IMR-90 (cell line): ENCODE data around the gene CTNNA1. TPM values are rescaled to one million over a fixed set of nuclear protein-coding genes. Genes with fewer than 3 reads are reported as not detected.

ENCODE experiments used
- ATAC-seq: fragments of 200-7000 bp; cut with Tn5 transposase; 2 replicates; pipeline ENCODE4 v1.9.1; 2020; ENCODE audit warnings: low read depth, mild to moderate bottlenecking, moderate library complexity
- BruUV-seq: library from RNA; stranded (reverse); fragments of 400-500 nt; replicated peaks from 2 replicates; lab custom pipeline; 2021; lab: Mats Ljungman, UMichigan
- CTCF ChIA-PET: fragments of 300-600 bp; formaldehyde crosslinking; extraction: SDS; loops from one replicate; lab custom pipeline; 2021; ENCODE audit warnings: antibody characterized with exemption; lab: Yijun Ruan, JAX
- POLR2A ChIA-PET: fragments of 300-600 bp; sonication (Branson Sonifier 250); formaldehyde crosslinking; loops from one replicate; lab custom pipeline; 2022; ENCODE audit warnings: antibody characterized with exemption; ENCODE audit not compliant: unreplicated experiment; lab: Charles Lee
- DNase-seq: peaks from one replicate; pipeline ENCODE4 v3.0.0; 2013
- H2AFZ ChIP-seq: replicated peaks from 2 replicates; pipeline ENCODE3; 2013; ENCODE audit warnings: low read length, mild to moderate bottlenecking; ENCODE audit not compliant: poor library complexity
- H2AK5ac ChIP-seq: 2 replicates; pipeline ENCODE4 v1.6.1; 2013; ENCODE audit warnings: low read depth, low read length, inconsistent platforms
- H2AK9ac ChIP-seq: replicated peaks from 2 replicates; pipeline ENCODE3; 2013; ENCODE audit warnings: mild to moderate bottlenecking, low read depth, low read length, moderate library complexity; ENCODE audit not compliant: poor library complexity
- H2BK120ac ChIP-seq: 2 replicates; pipeline ENCODE4 v1.6.1; 2013; ENCODE audit warnings: low read depth, low read length, inconsistent platforms
- H2BK15ac ChIP-seq: 3 replicates; pipeline ENCODE4 v1.6.1; 2013; ENCODE audit warnings: low read depth, low read length, inconsistent platforms
- H2BK20ac ChIP-seq: 2 replicates; pipeline ENCODE4 v1.6.1; 2013; ENCODE audit warnings: low read depth, mild to moderate bottlenecking, inconsistent platforms, low read length, moderate library complexity
- H2BK5ac ChIP-seq: 2 replicates; pipeline ENCODE4 v1.6.1; 2013; ENCODE audit warnings: mild to moderate bottlenecking, low read depth, low read length, inconsistent platforms; ENCODE audit not compliant: poor library complexity, severe bottlenecking
- H3K14ac ChIP-seq: replicated peaks from 2 replicates; pipeline ENCODE4 v1.6.1; 2013; ENCODE audit warnings: low read depth, low read length, inconsistent platforms
- H3K18ac ChIP-seq: 2 replicates; pipeline ENCODE4 v1.6.1; 2013; ENCODE audit warnings: low read depth, low read length, control low read depth
- H3K23ac ChIP-seq: 2 replicates; pipeline ENCODE4 v1.6.1; 2013; ENCODE audit warnings: low read depth, low read length, inconsistent platforms
- H3K27ac ChIP-seq: 2 replicates; pipeline ENCODE4 v1.5.1; 2013; ENCODE audit warnings: mild to moderate bottlenecking, control low read depth, low read length; ENCODE audit not compliant: insufficient read depth
- H3K27me3 ChIP-seq: 2 replicates; pipeline ENCODE4 v1.6.1; 2013; ENCODE audit warnings: low read length; ENCODE audit not compliant: control insufficient read depth, insufficient read depth
- H3K36me3 ChIP-seq: 2 replicates; pipeline ENCODE4 v1.6.1; 2013; ENCODE audit warnings: low read length, mixed read lengths; ENCODE audit not compliant: control insufficient read depth, insufficient read depth
- H3K4ac ChIP-seq: 2 replicates; pipeline ENCODE4 v1.6.1; 2013; ENCODE audit warnings: low read depth, low read length, inconsistent platforms
- H3K4me1 ChIP-seq: 2 replicates; pipeline ENCODE4 v1.6.1; 2013; ENCODE audit warnings: low read length, mixed read lengths; ENCODE audit not compliant: control insufficient read depth, insufficient read depth
- H3K4me2 ChIP-seq: 2 replicates; pipeline ENCODE4 v1.6.1; 2013; ENCODE audit warnings: low read depth, mild to moderate bottlenecking, control low read depth, low read length, moderate library complexity
- H3K4me3 ChIP-seq: 2 replicates; pipeline ENCODE4 v1.5.1; 2013; ENCODE audit warnings: low read depth, mild to moderate bottlenecking, control low read depth, low read length, moderate library complexity; ENCODE audit not compliant: insufficient read depth
- H3K56ac ChIP-seq: 2 replicates; pipeline ENCODE4 v1.6.1; 2013; ENCODE audit warnings: low read length, inconsistent platforms; ENCODE audit not compliant: insufficient read depth; ENCODE audit errors: extremely low read depth
- H3K79me1 ChIP-seq, 2 experiments: 2 replicates each; pipeline ENCODE4 v1.6.1; 2013; ENCODE audit warnings: low read length in 2 of 2, inconsistent platforms in 1 of 2, low read depth in 1 of 2
- H3K9ac ChIP-seq: 2 replicates; pipeline ENCODE4 v1.6.1; 2013; ENCODE audit warnings: low read depth, low read length, control low read depth
- H3K9me1 ChIP-seq: 2 replicates; pipeline ENCODE4 v1.6.1; 2013; ENCODE audit warnings: low read length, inconsistent platforms; ENCODE audit not compliant: insufficient read depth
- H3K9me3 ChIP-seq: 2 replicates; pipeline ENCODE4 v1.6.1; 2013; ENCODE audit warnings: low read length; ENCODE audit not compliant: control insufficient read depth, insufficient read depth
- H4K20me1 ChIP-seq: 2 replicates; pipeline ENCODE4 v1.6.1; 2013; ENCODE audit warnings: low read length, inconsistent platforms; ENCODE audit not compliant: insufficient read depth
- H4K5ac ChIP-seq: 2 replicates; pipeline ENCODE4 v1.6.1; 2013; ENCODE audit warnings: mild to moderate bottlenecking, low read depth, low read length, control low read depth
- H4K8ac ChIP-seq, 2 experiments: 2 replicates each; pipeline ENCODE4 v1.6.1; 2013; ENCODE audit warnings: low read depth in 2 of 2, low read length in 2 of 2, control low read depth in 1 of 2, inconsistent platforms in 1 of 2
- H4K91ac ChIP-seq: 2 replicates; pipeline ENCODE4 v1.6.1; 2013; ENCODE audit warnings: low read depth, low read length, inconsistent platforms; ENCODE audit not compliant: insufficient read depth
- CEBPB ChIP-seq: IDR thresholded peaks from 2 replicates; pipeline ENCODE4 v1.6.1; 2012; ENCODE audit warnings: low read depth, low read length, improper control_type of control experiment
- FOS ChIP-seq: fragments of 150-350 bp; IDR thresholded peaks from 2 replicates; pipeline ENCODE4 v1.6.1; 2016; ENCODE audit warnings: low read depth, low read length
- MAFK ChIP-seq: IDR thresholded peaks from 2 replicates; pipeline ENCODE4 v1.6.1; 2012; ENCODE audit warnings: low read depth, low read length, improper control_type of control experiment
- MAZ ChIP-seq: IDR thresholded peaks from 2 replicates; pipeline ENCODE4 v1.6.1; 2012; ENCODE audit warnings: low read depth, mild to moderate bottlenecking, low read length, improper control_type of control experiment, moderate library complexity, borderline replicate concordance
- MXI1 ChIP-seq: IDR thresholded peaks from 2 replicates; pipeline ENCODE4 v1.6.1; 2012; ENCODE audit warnings: low read depth, mild to moderate bottlenecking, low read length, moderate library complexity, borderline replicate concordance
- POLR2A ChIP-seq: IDR thresholded peaks from 2 replicates; pipeline ENCODE4 v1.6.1; 2012; ENCODE audit warnings: mild to moderate bottlenecking, low read depth, low read length
- RAD21 ChIP-seq: IDR thresholded peaks from 2 replicates; pipeline ENCODE4 v1.6.1; 2012; ENCODE audit warnings: low read length, improper control_type of control experiment
- RCOR1 ChIP-seq: IDR thresholded peaks from 2 replicates; pipeline ENCODE4 v1.6.1; 2012; ENCODE audit warnings: mild to moderate bottlenecking, low read length, improper control_type of control experiment; ENCODE audit not compliant: insufficient replicate concordance
- RFX5 ChIP-seq: IDR thresholded peaks from 2 replicates; pipeline ENCODE4 v1.8.0; 2012; ENCODE audit warnings: low read depth, mild to moderate bottlenecking, low read length, moderate library complexity
- SMC3 ChIP-seq: fragments of 150-350 bp; IDR thresholded peaks from 2 replicates; pipeline ENCODE4 v1.6.1; 2016; ENCODE audit warnings: low read depth, mild to moderate bottlenecking, antibody characterized with exemption, low read length, moderate library complexity
- WGBS, 2 experiments: methylation state at CpG; one replicate each; pipeline versions ENCODE4 v1.1.5 to v1.1.7; 2013; ENCODE audit warnings: missing lambda C conversion rate in 2 of 2; ENCODE audit not compliant: insufficient read length in 1 of 2; ENCODE audit errors: extremely low coverage in 2 of 2; 5-methylcytosine and 5-hydroxymethylcytosine counted together
- dilution Hi-C: fragments of 300-500 bp; cut with HindIII; formaldehyde crosslinking; loops from one replicate; pipeline ENCODE4 v1.14.3; 2018; ENCODE audit warnings: low sequenced_read_pairs; ENCODE audit not compliant: unreplicated experiment
- in situ Hi-C: fragments of 300-500 bp; cut with MboI; formaldehyde crosslinking; loops from 3 replicates; pipeline ENCODE4 v1.14.3; 2019; ENCODE audit warnings: low sequenced_read_pairs, inconsistent platforms, mixed read lengths
- intact Hi-C: fragments of 100-400 bp; cut with micrococcal nuclease; formaldehyde crosslinking; loops from 2 replicates; pipeline ENCODE4 v1.10.0; 2022
- polyA plus RNA-seq, 3 experiments: library from polyadenylated mRNA; depleted of rRNA; stranded (reverse); fragments of >200 nt; gene quantifications; 2 replicates each; pipeline ENCODE4 v1.2.3, GENCODE V29; 2012; ENCODE audit warnings: low replicate concordance in 1 of 3
- total RNA-seq: library from RNA; depleted of rRNA; stranded (reverse); fragments of >200 nt; gene quantifications from 2 replicates; pipeline ENCODE4 v1.2.3, GENCODE V29; 2012
- TF ChIP-seq, protein P1 (sequence below): fragments of 150-350 bp; IDR thresholded peaks from 2 replicates; pipeline ENCODE4 v1.6.1; 2016; ENCODE audit warnings: low read depth, mild to moderate bottlenecking, low read length, moderate library complexity, borderline replicate concordance
- TF ChIP-seq, protein P2 (sequence below): fragments of 150-350 bp; IDR thresholded peaks from 2 replicates; pipeline ENCODE4 v1.6.1; 2017; ENCODE audit warnings: mild to moderate bottlenecking, antibody characterized with exemption, low read length, low read depth

Gene CTNNA1
- total and polyA plus RNA-seq, 2 of the 4 experiments (the other 2 are of a cell fraction), result 220 to 471 TPM

DNA sequence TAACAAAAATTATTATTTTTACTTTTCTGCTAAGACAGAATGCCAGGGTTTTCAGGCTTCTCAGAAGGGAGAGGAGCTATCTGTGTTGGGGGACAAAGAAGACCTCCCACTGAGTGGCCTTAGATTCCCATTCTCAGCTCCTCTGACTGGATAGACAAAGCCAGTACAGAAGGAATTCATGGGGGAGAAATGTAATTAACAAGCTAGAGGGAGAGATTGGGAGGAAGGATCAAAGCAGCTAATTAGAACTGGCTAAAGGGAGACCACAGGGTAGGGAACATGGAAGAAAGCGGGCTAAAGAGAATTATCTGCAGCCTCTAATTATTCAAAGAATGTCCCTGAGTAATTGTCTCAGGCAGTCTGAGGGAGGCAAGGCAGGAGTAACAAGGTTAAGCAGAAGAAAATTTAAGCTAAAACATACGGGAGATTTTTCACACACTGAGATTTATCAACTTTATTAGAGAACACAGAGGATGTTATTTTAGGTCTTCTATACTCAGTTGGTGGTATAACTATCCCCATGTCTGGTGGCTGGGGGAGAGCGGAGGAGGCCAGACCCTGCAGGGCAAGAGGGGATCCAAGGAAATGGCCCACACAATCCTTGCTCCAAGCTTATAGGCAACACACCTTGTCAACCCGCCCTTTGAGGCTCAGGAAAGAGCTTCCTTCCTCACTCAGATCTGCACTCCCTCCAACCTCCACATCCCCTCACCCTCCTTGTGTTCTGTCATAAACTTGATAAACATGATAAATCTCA lies 209.6 kb downstream of the CTNNA1 start (continued):
- TF ChIP-seq RCOR1 (no peak), POLR2A (no peak)

DNA sequence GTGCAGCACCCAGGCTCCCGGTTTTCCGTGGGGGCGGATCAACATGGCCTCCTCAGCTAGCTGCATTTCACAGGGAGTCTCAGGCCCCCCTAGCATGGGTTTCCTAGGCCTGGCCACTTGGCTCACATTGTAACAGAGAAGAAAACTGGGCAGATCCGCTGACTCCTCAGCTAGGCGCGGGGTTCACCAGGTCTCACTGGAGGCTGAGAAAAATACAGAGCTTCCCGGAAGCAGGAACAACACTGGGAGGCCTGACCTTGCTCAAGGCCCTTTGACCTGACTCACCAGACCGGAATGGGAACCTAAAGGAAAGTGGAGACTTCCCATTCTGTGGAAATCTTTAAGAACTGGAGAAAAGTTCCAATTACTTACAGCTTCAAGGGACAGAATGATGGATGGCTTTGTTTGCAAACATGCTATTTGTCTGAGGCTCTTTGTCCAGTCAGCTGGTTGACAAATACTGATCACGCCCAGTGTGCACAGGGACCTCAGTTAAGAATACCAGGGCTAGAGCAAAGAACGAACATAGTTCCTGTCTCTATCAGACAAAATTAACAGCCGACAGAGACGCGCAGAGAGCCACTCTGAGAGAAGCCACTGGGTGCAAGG lies 210.6 kb downstream of the CTNNA1 start:
- Histone ChIP-seq H3K27me3 (no peaks in the 10 kb centered on the region), H4K5ac (no peak overlapping the region), H2BK5ac (no peak overlapping the region), H3K14ac (no peak overlapping the region), H3K9me1 (0 out of 2 replicates have a peak, but pooled peaks cover 4% of the 10 kb centered on the region), H4K20me1 (no peaks in the 10 kb centered on the region), H3K9me3 (no peaks in the 10 kb centered on the region), H2AK5ac (no peak overlapping the region), H3K4me1 (peaks cover 21% of the 10 kb centered on the region), H4K91ac (no peak overlapping the region), H4K8ac (no peak overlapping the region), H3K36me3 (no peaks in the 10 kb centered on the region), H3K27ac (no peak overlapping the region), H3K79me1 (no peaks in the 10 kb centered on the region), H3K4me2 (no peak overlapping the region), H2AK9ac (no peak overlapping the region), H3K18ac (no peak overlapping the region), H2BK20ac (no peak overlapping the region), H2AFZ (no peak overlapping the region), H3K23ac (no peak overlapping the region), H2BK120ac (no peak overlapping the region), H2BK15ac (no peak overlapping the region), H3K9ac (no peak overlapping the region), H3K56ac (no peak overlapping the region), H3K4ac (no peak overlapping the region), H3K4me3 (no peak overlapping the region)
- ATAC-seq, result no peak
- intact Hi-C loops, result no loop called here
- CTCF ChIA-PET, result interaction anchor here (1.1 kb wide), 1 partner anchor 10 kb away, joined by 3 read pairs; no protein-coding TSS in a partner anchor
- POLR2A ChIA-PET, result no interaction called here
- 83% methylated on average over 4 of the region's 13 CpGs; no CpG with 5 or more reads in 1 of the 2 experiments for WGBS, 2 experiments
- BruUV-seq, result no TSS peak
- dilution Hi-C loops, result no loop called here
- no peak for DNase-seq
- in situ Hi-C loops, result no loop called here
- TF ChIP-seq MXI1, result no peak
- TF ChIP-seq, protein P1, sequence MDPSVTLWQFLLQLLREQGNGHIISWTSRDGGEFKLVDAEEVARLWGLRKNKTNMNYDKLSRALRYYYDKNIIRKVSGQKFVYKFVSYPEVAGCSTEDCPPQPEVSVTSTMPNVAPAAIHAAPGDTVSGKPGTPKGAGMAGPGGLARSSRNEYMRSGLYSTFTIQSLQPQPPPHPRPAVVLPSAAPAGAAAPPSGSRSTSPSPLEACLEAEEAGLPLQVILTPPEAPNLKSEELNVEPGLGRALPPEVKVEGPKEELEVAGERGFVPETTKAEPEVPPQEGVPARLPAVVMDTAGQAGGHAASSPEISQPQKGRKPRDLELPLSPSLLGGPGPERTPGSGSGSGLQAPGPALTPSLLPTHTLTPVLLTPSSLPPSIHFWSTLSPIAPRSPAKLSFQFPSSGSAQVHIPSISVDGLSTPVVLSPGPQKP, result no peak
- no peak for TF ChIP-seq CEBPB
- no peak for TF ChIP-seq RAD21
- no peak for TF ChIP-seq RCOR1
- TF ChIP-seq MAZ, result no peak
- no peak for TF ChIP-seq FOS
- no peak for TF ChIP-seq RFX5
- TF ChIP-seq, protein P2, sequence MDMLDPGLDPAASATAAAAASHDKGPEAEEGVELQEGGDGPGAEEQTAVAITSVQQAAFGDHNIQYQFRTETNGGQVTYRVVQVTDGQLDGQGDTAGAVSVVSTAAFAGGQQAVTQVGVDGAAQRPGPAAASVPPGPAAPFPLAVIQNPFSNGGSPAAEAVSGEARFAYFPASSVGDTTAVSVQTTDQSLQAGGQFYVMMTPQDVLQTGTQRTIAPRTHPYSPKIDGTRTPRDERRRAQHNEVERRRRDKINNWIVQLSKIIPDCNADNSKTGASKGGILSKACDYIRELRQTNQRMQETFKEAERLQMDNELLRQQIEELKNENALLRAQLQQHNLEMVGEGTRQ, result no peak
- TF ChIP-seq SMC3, result no peak
- no peak for TF ChIP-seq MAFK
